HepG2 (cell line): ENCODE measurements around the gene CMIP. TPM values are rescaled to one million over a fixed set of nuclear protein-coding genes. Genes with fewer than 3 reads are reported as not detected.
A peak's percentile ranks its signal among the peaks of the same experiment; 100 is the strongest.

Experiments
- ATAC-seq: fragments of 200-7000 bp; cut with Tn5 transposase; 3 replicates; pipeline ENCODE4 v1.9.1; 2020; ENCODE audit warnings: mild to moderate bottlenecking, moderate library complexity
- BruUV-seq: library from RNA; stranded (reverse); fragments of 400-500 nt; replicated peaks from 2 replicates; lab custom pipeline; 2021; lab: Mats Ljungman, UMichigan
- CTCF ChIA-PET: fragments of 300-600 bp; formaldehyde crosslinking; extraction: SDS; loops from one replicate; lab custom pipeline; 2021; ENCODE audit warnings: low total read pairs, inconsistent platforms, low intra/inter-chr PET ratio; lab: Yijun Ruan, JAX
- POLR2A ChIA-PET: fragments of 350-600 bp; sonication (Branson Sonifier 250); formaldehyde crosslinking; loops from one replicate; lab custom pipeline; 2020; ENCODE audit warnings: antibody characterized with exemption, inconsistent platforms; lab: Yijun Ruan, JAX
- DNase-seq: peaks from one replicate; pipeline ENCODE4 v3.0.0-alpha.2; 2015; ENCODE audit warnings: low spot score
- FAIRE-seq: peaks from 3 replicates; lab custom pipeline; 2011; peaks lifted over from hg19 to GRCh38; lab: Jason Lieb, UNC
- H2AFZ ChIP-seq: one replicate; pipeline ENCODE4 v1.6.1; 2011; ENCODE audit warnings: low read length, inconsistent platforms
- H3K27ac ChIP-seq: fragments of 300-600 bp; 3 replicates; pipeline ENCODE4 v1.8.0; 2011; ENCODE audit warnings: mixed run types, mild to moderate bottlenecking, mixed read lengths, low read length, inconsistent platforms; ENCODE audit not compliant: insufficient read depth; ENCODE audit errors: extremely low read length
- H3K27me3 ChIP-seq, 2 experiments: fragments of 200-600 bp in 1 of 2; 2 replicates in 1 of 2; 3 replicates in 1 of 2; pipeline versions ENCODE4 v1.6.0 to v1.8.0; 2011; ENCODE audit warnings: low read length in 2 of 2, mild to moderate bottlenecking in 2 of 2, moderate library complexity in 2 of 2, inconsistent platforms in 1 of 2; ENCODE audit not compliant: insufficient read depth in 2 of 2, control insufficient read depth in 1 of 2
- H3K36me3 ChIP-seq, 2 experiments: fragments of 200-600 bp in 1 of 2; replicated peaks in 1 of 2; 2 replicates in 1 of 2; 3 replicates in 1 of 2; pipeline versions ENCODE4 v1.5.1 to v1.8.0; 2011; ENCODE audit warnings: low read length in 2 of 2, inconsistent platforms in 1 of 2; ENCODE audit not compliant: insufficient read depth in 2 of 2, control insufficient read depth in 1 of 2
- H3K4me1 ChIP-seq: 2 replicates; pipeline ENCODE4 v1.5.1; 2012; ENCODE audit warnings: low read length, inconsistent platforms; ENCODE audit not compliant: insufficient read depth
- H3K4me2 ChIP-seq: 2 replicates; pipeline ENCODE4 v1.6.0; 2011; ENCODE audit warnings: low read depth, low read length, inconsistent platforms
- H3K4me3 ChIP-seq, 3 experiments: fragments of 200-600 bp in 1 of 3; sonication (generic), shearing (Covaris generic) in 1 of 3; replicated peaks in 1 of 3; 2 replicates each; pipeline ENCODE4 v1.5.1; 2011 to 2016; ENCODE audit warnings: low read length in 3 of 3, inconsistent platforms in 2 of 3, low read depth in 2 of 3, mild to moderate bottlenecking in 2 of 3, control low read depth in 1 of 3, mixed read lengths in 1 of 3; ENCODE audit not compliant: insufficient read depth in 1 of 3
- H3K79me2 ChIP-seq: one replicate; pipeline ENCODE4 v1.6.1; 2011; ENCODE audit warnings: low read length, inconsistent platforms; ENCODE audit not compliant: insufficient read depth
- H3K9ac ChIP-seq: 2 replicates; pipeline ENCODE4 v1.6.0; 2011; ENCODE audit warnings: mild to moderate bottlenecking, low read depth, low read length, inconsistent platforms; ENCODE audit not compliant: insufficient read depth
- H3K9me3 ChIP-seq: 2 replicates; pipeline ENCODE4 v1.5.1; 2012; ENCODE audit warnings: mild to moderate bottlenecking, low read length
- H4K20me1 ChIP-seq: 2 replicates; pipeline ENCODE4 v1.6.0; 2011; ENCODE audit warnings: inconsistent platforms, mild to moderate bottlenecking, low read length, moderate library complexity; ENCODE audit not compliant: insufficient read depth
- AGO2 ChIP-seq: fragments of 200-400 bp; formaldehyde crosslinking; optimal IDR thresholded peaks from 2 replicates; pipeline ENCODE3; 2017; ENCODE audit warnings: mild to moderate bottlenecking, low read depth, low read length, moderate library complexity
- PRPF4 ChIP-seq: fragments of 200-400 bp; formaldehyde crosslinking; IDR thresholded peaks from 2 replicates; pipeline ENCODE4 v1.6.1; 2016; ENCODE audit warnings: low read length, low read depth; ENCODE audit not compliant: poor library complexity, severe bottlenecking
- RARG ChIP-seq: sonication (generic); formaldehyde crosslinking; IDR thresholded peaks from 2 replicates; pipeline ENCODE4 v1.4.0; 2020; ENCODE audit warnings: low read depth, mild to moderate bottlenecking, missing genetic modification reagents
- SMAD1 ChIP-seq: sonication (generic); formaldehyde crosslinking; IDR thresholded peaks from 2 replicates; pipeline ENCODE4 v1.4.0; 2020; ENCODE audit warnings: missing genetic modification reagents, low read depth, mild to moderate bottlenecking, borderline replicate concordance
- TARDBP ChIP-seq: sonication (generic); formaldehyde crosslinking; IDR thresholded peaks from 2 replicates; pipeline ENCODE4 v1.8.0; 2022; ENCODE audit warnings: mild to moderate bottlenecking, missing genetic modification reagents
- ZC3H13 ChIP-seq: sonication (generic); formaldehyde crosslinking; IDR thresholded peaks from 2 replicates; pipeline ENCODE4 v1.8.1; 2023; ENCODE audit warnings: mild to moderate bottlenecking, missing genetic modification reagents, moderate library complexity
- ZFP62 ChIP-seq: sonication (generic); formaldehyde crosslinking; IDR thresholded peaks from 2 replicates; pipeline ENCODE4 v1.4.0; 2020; ENCODE audit warnings: missing genetic modification reagents
- ZNF552 ChIP-seq: sonication (generic); formaldehyde crosslinking; IDR thresholded peaks from 2 replicates; pipeline ENCODE4 v1.9.0; 2022; ENCODE audit warnings: missing genetic modification reagents, mild to moderate bottlenecking, borderline replicate concordance
- ZNF597 ChIP-seq: sonication (generic); formaldehyde crosslinking; IDR thresholded peaks from 2 replicates; pipeline ENCODE4 v1.5.0; 2020; ENCODE audit warnings: missing genetic modification reagents
- ZNF619 ChIP-seq: sonication (generic); formaldehyde crosslinking; IDR thresholded peaks from 2 replicates; pipeline ENCODE4 v1.4.0; 2020; ENCODE audit warnings: mild to moderate bottlenecking, missing genetic modification reagents
- ZNF737 ChIP-seq: sonication (generic); formaldehyde crosslinking; IDR thresholded peaks from 2 replicates; pipeline ENCODE4 v1.5.0; 2020; ENCODE audit warnings: missing genetic modification reagents, mild to moderate bottlenecking, borderline replicate concordance
- WGBS: methylation state at CpG from one replicate; pipeline ENCODE4 v1.1.6; 2017; ENCODE audit warnings: low lambda C conversion rate; 5-methylcytosine and 5-hydroxymethylcytosine counted together
- in situ Hi-C: cut with HindIII; loops from 2 replicates; pipeline ENCODE4 v1.10.0; 2017; ENCODE audit warnings: low pct_unique_long_range_greater_than_20kb; ENCODE audit not compliant: extremely low pct_ligation_motif_present
- intact Hi-C: fragments of 100-400 bp; cut with micrococcal nuclease; formaldehyde crosslinking; loops from one replicate; pipeline ENCODE4 v1.10.0; 2022; ENCODE audit not compliant: unreplicated experiment
- polyA plus RNA-seq, 8 experiments: library from polyadenylated mRNA; depleted of rRNA in 3 of 8; stranded (reverse) in 7 of 8; unstranded in 1 of 8; fragments of >200 nt; fragmentation: Illumina TruSeq in 4 of 8; extraction: Trizol in 4 of 8; gene quantifications; 2 replicates each; pipeline versions ENCODE4 v1.2.1 to v1.2.3, GENCODE V29; 2011 to 2016; ENCODE audit warnings: low read depth in 4 of 8, missing spikeins in 1 of 8, mixed read lengths in 1 of 8; ENCODE audit not compliant: insufficient read depth in 1 of 8
- total RNA-seq, 5 experiments: library from RNA; depleted of rRNA; stranded (reverse); fragments of >200 nt; fragmentation: Illumina TruSeq; extraction: Trizol; gene quantifications; 2 replicates each; pipeline ENCODE4 v1.2.3, GENCODE V29; 2016; ENCODE audit warnings: low read depth in 1 of 5
- TF ChIP-seq, protein P1 (sequence below): sonication (generic); formaldehyde crosslinking; IDR thresholded peaks from 2 replicates; pipeline ENCODE4 v1.4.0; 2020; ENCODE audit warnings: missing genetic modification reagents
- TF ChIP-seq, protein P2 (sequence below): IDR thresholded peaks from 2 replicates; pipeline ENCODE4 v1.6.1; 2016; ENCODE audit warnings: mild to moderate bottlenecking

Gene CMIP
- total and polyA plus RNA-seq, 2 of the 13 experiments (the other 11 are each of a cell fraction or from before 2014, with no cell fraction given), result 10.9 to 18.1 TPM

DNA sequence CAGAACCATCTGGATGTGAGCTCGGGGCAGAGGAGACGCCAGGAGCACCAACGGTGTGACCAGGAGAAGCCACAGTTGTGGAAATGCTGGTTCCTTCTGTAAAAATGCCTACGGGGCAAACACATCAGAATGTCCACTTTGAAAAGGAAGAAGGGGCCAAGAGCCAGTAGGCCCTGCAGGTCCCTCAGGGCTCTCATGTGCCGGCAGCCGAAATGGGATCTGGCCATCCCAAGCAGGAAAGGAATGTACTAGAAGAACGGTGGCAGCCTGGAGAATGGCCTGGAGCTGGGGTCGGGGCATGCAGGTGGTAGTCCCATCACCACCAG lies 172.4 kb downstream of the CMIP start:
- intact Hi-C loops, result no loop called here
- no peak overlapping the region for H3K27ac ChIP-seq
- no peaks in the 10 kb centered on the region for H3K9me3 ChIP-seq
- ChIA-PET POLR2A (no interaction called here), CTCF (no interaction called here)
- no peak overlapping the region for H2AFZ ChIP-seq
- in situ Hi-C loops, result no loop called here
- 98% methylated on average over 8 of the region's 8 CpGs for WGBS
- FAIRE-seq (no peak), DNase-seq (no peak), ATAC-seq (no peak)
- H3K79me2 ChIP-seq, result peaks cover 22% of the 10 kb centered on the region
- no peak overlapping the region for H3K4me3 ChIP-seq
- no TSS peak for BruUV-seq
- no peak overlapping the region for H3K9ac ChIP-seq
- peaks cover 61 to 97% of the 10 kb centered on the region in 2 experiments for H3K36me3 ChIP-seq
- TF ChIP-seq ZNF619 (0 out of 2 replicates have a peak, but pooled peaks have one; percentile 5), ZNF737 (CRISPR knock-in tag) (0 out of 2 replicates have a peak, but pooled peaks have one; percentile 35), AGO2 (peak; percentile 48), ZNF597 (CRISPR knock-in tag) (no peak)
- TF ChIP-seq, protein P1, sequence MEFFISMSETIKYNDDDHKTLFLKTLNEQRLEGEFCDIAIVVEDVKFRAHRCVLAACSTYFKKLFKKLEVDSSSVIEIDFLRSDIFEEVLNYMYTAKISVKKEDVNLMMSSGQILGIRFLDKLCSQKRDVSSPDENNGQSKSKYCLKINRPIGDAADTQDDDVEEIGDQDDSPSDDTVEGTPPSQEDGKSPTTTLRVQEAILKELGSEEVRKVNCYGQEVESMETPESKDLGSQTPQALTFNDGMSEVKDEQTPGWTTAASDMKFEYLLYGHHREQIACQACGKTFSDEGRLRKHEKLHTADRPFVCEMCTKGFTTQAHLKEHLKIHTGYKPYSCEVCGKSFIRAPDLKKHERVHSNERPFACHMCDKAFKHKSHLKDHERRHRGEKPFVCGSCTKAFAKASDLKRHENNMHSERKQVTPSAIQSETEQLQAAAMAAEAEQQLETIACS (CRISPR knock-in tag), result no peak
- no peaks in the 10 kb centered on the region for H3K27me3 ChIP-seq
- H3K4me1 ChIP-seq, result no peaks in the 10 kb centered on the region; the same call in 1 of the 2 replicates
- H4K20me1 ChIP-seq, result peaks cover 91% of the 10 kb centered on the region
- H3K4me2 ChIP-seq, result no peak overlapping the region

DNA sequence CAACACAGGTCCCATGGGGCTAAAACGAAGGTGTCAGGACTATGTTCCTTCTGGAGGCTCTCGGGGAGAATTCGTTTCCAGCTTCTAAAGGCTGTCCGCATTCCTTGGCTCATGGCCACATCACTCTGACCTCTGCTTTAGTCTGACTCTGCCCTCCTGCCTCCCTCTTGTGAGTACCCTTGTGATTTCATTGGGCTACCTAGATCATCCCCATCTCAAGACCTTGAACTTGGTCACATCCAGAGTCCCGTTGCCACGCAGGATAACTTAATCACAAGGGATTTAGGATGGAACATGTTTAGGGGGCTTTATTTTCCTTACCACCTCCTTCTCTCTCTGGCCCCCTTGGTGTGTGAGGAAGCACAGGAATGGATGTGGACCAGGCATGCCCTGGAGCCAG lies 173.6 kb downstream of the CMIP start:
- DNase-seq, result no peak
- no peak for ATAC-seq
- Histone ChIP-seq H3K4me3 (no peak overlapping the region), H3K27me3 (no peaks in the 10 kb centered on the region), H4K20me1 (peaks cover 82% of the 10 kb centered on the region), H3K9ac (no peak overlapping the region), H3K27ac (no peak overlapping the region), H3K4me1 (peaks cover 5% of the 10 kb centered on the region), H3K79me2 (peaks cover 22% of the 10 kb centered on the region), H2AFZ (no peak overlapping the region), H3K36me3 (peaks cover 61 to 94% of the 10 kb centered on the region in 2 experiments), H3K4me2 (no peak overlapping the region), H3K9me3 (no peaks in the 10 kb centered on the region)
- ChIA-PET CTCF (no interaction called here), POLR2A (no interaction called here)
- 86% methylated on average over 6 of the region's 6 CpGs for WGBS
- intact Hi-C loops, result no loop called here
- in situ Hi-C loops, result no loop called here
- BruUV-seq, result no TSS peak
- no peak for FAIRE-seq
- TF ChIP-seq SMAD1 (CRISPR knock-in tag) (no peak), ZNF552 (no peak), PRPF4 (no peak), RARG (CRISPR knock-in tag) (no peak), ZC3H13 (CRISPR knock-in tag) (no peak), ZFP62 (CRISPR knock-in tag) (no peak), TARDBP (CRISPR knock-in tag) (no peak)
- TF ChIP-seq, protein P2, sequence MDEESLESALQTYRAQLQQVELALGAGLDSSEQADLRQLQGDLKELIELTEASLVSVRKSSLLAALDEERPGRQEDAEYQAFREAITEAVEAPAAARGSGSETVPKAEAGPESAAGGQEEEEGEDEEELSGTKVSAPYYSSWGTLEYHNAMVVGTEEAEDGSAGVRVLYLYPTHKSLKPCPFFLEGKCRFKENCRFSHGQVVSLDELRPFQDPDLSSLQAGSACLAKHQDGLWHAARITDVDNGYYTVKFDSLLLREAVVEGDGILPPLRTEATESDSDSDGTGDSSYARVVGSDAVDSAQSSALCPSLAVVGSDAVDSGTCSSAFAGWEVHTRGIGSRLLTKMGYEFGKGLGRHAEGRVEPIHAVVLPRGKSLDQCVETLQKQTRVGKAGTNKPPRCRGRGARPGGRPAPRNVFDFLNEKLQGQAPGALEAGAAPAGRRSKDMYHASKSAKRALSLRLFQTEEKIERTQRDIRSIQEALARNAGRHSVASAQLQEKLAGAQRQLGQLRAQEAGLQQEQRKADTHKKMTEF (CRISPR knock-in tag), result no peak
